WERI-Rb-1 (cell line): Measurements from ENCODE around the gene TPH1.
A peak's percentile ranks its signal among the peaks of the same experiment; 100 is the strongest.

Source experiments
- DNase-seq: peaks from one replicate; pipeline ENCODE4 v3.0.0-alpha.2; 2020
- H3K27ac ChIP-seq: fragments of 250-450 bp; sonication (Bioruptor Pico); 2 replicates; pipeline ENCODE4 v1.5.1; 2020; ENCODE audit warnings: mild to moderate bottlenecking, moderate library complexity
- H3K27me3 ChIP-seq: fragments of 250-450 bp; sonication (Bioruptor Pico); 2 replicates; pipeline ENCODE4 v1.5.1; 2021; ENCODE audit warnings: mild to moderate bottlenecking, low read depth, moderate library complexity; ENCODE audit not compliant: insufficient read depth, severe bottlenecking
- H3K36me3 ChIP-seq: fragments of 250-450 bp; sonication (Bioruptor Pico); 2 replicates; pipeline ENCODE4 v1.5.1; 2020; ENCODE audit warnings: mild to moderate bottlenecking, moderate library complexity
- H3K4me3 ChIP-seq: 2 replicates; pipeline ENCODE4 v1.5.1; 2011; ENCODE audit warnings: low read depth, mild to moderate bottlenecking, control low read depth, low read length
- H3K9me3 ChIP-seq: fragments of 250-450 bp; sonication (Bioruptor Pico); 2 replicates; pipeline ENCODE4 v1.5.1; 2021; ENCODE audit warnings: mild to moderate bottlenecking, moderate library complexity; ENCODE audit not compliant: severe bottlenecking
- CTCF ChIP-seq: IDR thresholded peaks from 2 replicates; pipeline ENCODE4 v1.5.1; 2011; ENCODE audit warnings: low read depth, mild to moderate bottlenecking, control low read depth, inconsistent platforms, low read length

Gene TPH1

GRCh38 chr11:18056561-18057181 lies 10.6 kb upstream of the TPH1 start:
- peaks cover 3% of the 10 kb centered on the region for H3K9me3 ChIP-seq
- no peaks in the 10 kb centered on the region for H3K36me3 ChIP-seq
- no peak for DNase-seq
- TF ChIP-seq CTCF: no peak
- no peak overlapping the region for H3K4me3 ChIP-seq
- H3K27ac ChIP-seq: no peak overlapping the region
- no peaks in the 10 kb centered on the region for H3K27me3 ChIP-seq

- no peaks in the 10 kb centered on the region for H3K36me3 ChIP-seq
- H3K27me3 ChIP-seq: no peaks in the 10 kb centered on the region
- no peak for DNase-seq
- TF ChIP-seq CTCF: no peak
- no peak overlapping the region for H3K27ac ChIP-seq
- no peak overlapping the region for H3K4me3 ChIP-seq
- peaks cover 3% of the 10 kb centered on the region for H3K9me3 ChIP-seq
Observed at GRCh38 chr11:18054511-18055103, 8.5 kb upstream of the TPH1 start.

DNA sequence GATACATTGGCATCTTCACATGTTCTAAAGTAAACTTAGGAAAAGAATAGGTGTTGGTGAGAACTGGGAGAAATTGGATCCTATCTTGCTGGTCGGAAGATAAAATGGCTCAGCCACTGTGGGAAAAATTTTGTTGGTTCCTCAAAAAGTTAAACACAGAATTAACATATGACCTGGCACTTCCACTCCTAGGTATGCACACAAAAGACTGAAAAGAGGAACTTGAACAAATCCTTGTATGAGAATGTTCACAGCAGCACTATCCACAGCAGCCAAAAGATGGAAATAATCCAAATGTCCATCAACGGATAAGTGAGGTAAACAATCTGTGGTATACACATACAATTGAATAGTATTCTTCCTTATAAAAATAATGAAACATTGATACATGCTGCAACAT lies 4.8 kb upstream of the TPH1 start:
- Histone ChIP-seq H3K27ac (no peak overlapping the region), H3K9me3 (no peaks in the 10 kb centered on the region), H3K27me3 (no peaks in the 10 kb centered on the region), H3K4me3 (no peak overlapping the region), H3K36me3 (no peaks in the 10 kb centered on the region; the same call in 1 of the 2 replicates)
- no peak for TF ChIP-seq CTCF
- DNase-seq: no peak

DNA sequence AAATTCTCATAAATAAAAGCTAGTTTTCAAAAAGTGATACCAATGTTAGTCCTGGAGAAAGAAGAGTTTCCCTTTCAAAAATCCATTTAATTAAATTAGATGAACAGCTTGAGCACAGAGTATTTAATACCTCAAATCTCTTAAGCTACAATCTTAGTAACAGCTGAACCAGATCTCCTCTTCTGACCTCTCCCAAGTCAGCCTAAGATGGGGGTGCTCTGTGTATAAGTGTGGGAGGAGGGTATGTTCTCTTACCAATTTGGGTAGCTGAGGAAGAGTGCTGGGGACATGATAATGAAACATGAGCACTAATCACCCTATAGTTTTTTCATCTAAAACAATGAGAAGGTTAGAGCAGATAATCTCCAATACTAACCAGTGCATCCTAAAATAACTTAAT lies 9.6 kb downstream of the TPH1 start:
- Histone ChIP-seq H3K9me3 (no peaks in the 10 kb centered on the region), H3K27me3 (no peaks in the 10 kb centered on the region), H3K4me3 (no peak overlapping the region), H3K27ac (peak overlapping the region; percentile 6), H3K36me3 (no peaks in the 10 kb centered on the region)
- no peak for TF ChIP-seq CTCF
- DNase-seq: peak; percentile 60

GRCh38 chr11:18027475-18027874 lies 18.6 kb downstream of the TPH1 start:
- no peak for DNase-seq
- no peaks in the 10 kb centered on the region; the same call in 1 of the 2 replicates for H3K36me3 ChIP-seq
- no peak overlapping the region for H3K27ac ChIP-seq
- no peak overlapping the region for H3K4me3 ChIP-seq
- H3K27me3 ChIP-seq: no peaks in the 10 kb centered on the region
- H3K9me3 ChIP-seq: no peaks in the 10 kb centered on the region
- TF ChIP-seq CTCF: no peak

DNA sequence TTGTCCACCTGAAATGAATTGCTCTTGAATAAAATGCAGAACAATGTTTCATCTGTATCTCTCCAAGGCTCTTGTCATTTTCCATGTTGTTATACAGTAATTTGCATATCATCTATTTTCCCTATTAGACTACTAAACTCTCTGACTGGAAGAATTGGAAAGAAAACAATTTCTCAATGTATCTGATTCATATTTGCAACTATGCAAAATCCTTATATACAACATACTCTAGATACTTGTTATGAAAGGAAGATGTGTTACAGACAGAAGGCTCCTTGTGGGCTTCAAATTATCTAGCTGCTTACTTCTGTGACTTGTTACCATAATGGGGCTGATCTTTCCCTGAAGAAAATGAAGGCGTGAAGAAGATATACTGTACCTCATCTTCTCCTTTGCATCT lies 23.6 kb downstream of the TPH1 start:
- Histone ChIP-seq H3K27me3 (no peaks in the 10 kb centered on the region), H3K4me3 (no peak overlapping the region), H3K36me3 (no peaks in the 10 kb centered on the region; the same call in 1 of the 2 replicates), H3K27ac (no peak overlapping the region), H3K9me3 (no peaks in the 10 kb centered on the region)
- no peak for DNase-seq
- no peak for TF ChIP-seq CTCF
